Left renal pelvis (tissue), 4 donors: ENCODE measurements around the gene NEDD4L. TPM values are rescaled to one million over a fixed set of nuclear protein-coding genes. Genes with fewer than 3 reads are reported as not detected.
"Not testable (repeated sequence)": the region's sequence is repeated elsewhere in the genome, so short reads cannot be mapped to it uniquely, and the experiment has no call there.

Experiments
- DNase-seq, 4 donors: peaks; one replicate each; pipeline ENCODE4 v3.0.0-alpha.2; 2013; ENCODE audit warnings: low read depth in 4 of 4, low spot score in 3 of 4
- polyA plus RNA-seq, 4 donors: library from polyadenylated mRNA; unstranded; fragments of 120-200 nt; gene quantifications; one replicate each; pipeline ENCODE4 v1.2.1, GENCODE V29; 2013; ENCODE audit not compliant: insufficient read length in 4 of 4

The NEDD4L gene
- polyA plus RNA-seq, 4 donors = 30.8 to 151 (median 130) TPM

- no peak for DNase-seq
Measured at GRCh38 chr18:58359218-58359617, 315.2 kb downstream of the NEDD4L start.

GRCh38 chr18:58359620-58360019, 315.6 kb downstream of the NEDD4L start:
- DNase-seq = no peak

GRCh38 chr18:58360324-58360723, 316.3 kb downstream of the NEDD4L start:
- no peak for DNase-seq

- DNase-seq = no peak
Measured at GRCh38 chr18:58361212-58361611, 317.2 kb downstream of the NEDD4L start.

GRCh38 chr18:58362027-58362575, 318.1 kb downstream of the NEDD4L start:
- no peak for DNase-seq

- no peak for DNase-seq
Measured at GRCh38 chr18:58362829-58363271, 318.8 kb downstream of the NEDD4L start.

- no peak for DNase-seq
Measured at GRCh38 chr18:58363767-58364540, 319.9 kb downstream of the NEDD4L start.

- no peak for DNase-seq
Measured at GRCh38 chr18:58364876-58365528, 321.0 kb downstream of the NEDD4L start.

- no peak for DNase-seq
Measured at GRCh38 chr18:58367425-58368140, 323.6 kb downstream of the NEDD4L start.

GRCh38 chr18:58369616-58370015, 325.6 kb downstream of the NEDD4L start:
- no peak for DNase-seq

- DNase-seq = no peak
Measured at GRCh38 chr18:58370038-58370580, 326.1 kb downstream of the NEDD4L start.

- DNase-seq = no peak
Measured at GRCh38 chr18:58370612-58371011, 326.6 kb downstream of the NEDD4L start.

GRCh38 chr18:58373481-58373880, 329.5 kb downstream of the NEDD4L start:
- no peak for DNase-seq

GRCh38 chr18:58375051-58375450, 331.0 kb downstream of the NEDD4L start:
- DNase-seq = no peak

- no peak for DNase-seq
Measured at GRCh38 chr18:58378411-58379379, 334.7 kb downstream of the NEDD4L start.

- DNase-seq = no peak
Measured at GRCh38 chr18:58379443-58379842, 335.4 kb downstream of the NEDD4L start.

- DNase-seq = not testable (repeated sequence)
Measured at GRCh38 chr18:58380113-58380512, 336.1 kb downstream of the NEDD4L start.

GRCh38 chr18:58381676-58382411, 337.8 kb downstream of the NEDD4L start:
- DNase-seq = no peak

GRCh38 chr18:58382446-58382845, 338.4 kb downstream of the NEDD4L start:
- no peak for DNase-seq
